ENCODE data around the gene ZMYND8.
"Not testable (repeated sequence)": the region's sequence is repeated elsewhere in the genome, so short reads cannot be mapped to it uniquely, and the experiment has no call there.

Gene ZMYND8

GRCh38 chr20:47356526-47357295 lies at the start of gene ZMYND8:
Gene ZMYND8 (minus strand): TSS chr20:47356699. CDS start chr20:47356670, 29 bp downstream.
- DNase-seq (ENCODE audit: low read depth), result peak; percentile 91

- DNase-seq (ENCODE audit: low read depth), result no peak
Observed at GRCh38 chr20:47405775-47406325, 49.4 kb upstream of the ZMYND8 start.

GRCh38 chr20:47400685-47401084 lies 44.2 kb upstream of the ZMYND8 start:
- DNase-seq (ENCODE audit: low read depth), result no peak

GRCh38 chr20:47397652-47398301 lies 41.3 kb upstream of the ZMYND8 start:
- DNase-seq (ENCODE audit: low read depth), result no peak

- peak; percentile 41 for DNase-seq (ENCODE audit: low read depth)
Observed at GRCh38 chr20:47396762-47397476, 40.4 kb upstream of the ZMYND8 start.

GRCh38 chr20:47393796-47394514 lies 37.5 kb upstream of the ZMYND8 start:
- not testable (repeated sequence) for DNase-seq (ENCODE audit: low read depth)

DNA sequence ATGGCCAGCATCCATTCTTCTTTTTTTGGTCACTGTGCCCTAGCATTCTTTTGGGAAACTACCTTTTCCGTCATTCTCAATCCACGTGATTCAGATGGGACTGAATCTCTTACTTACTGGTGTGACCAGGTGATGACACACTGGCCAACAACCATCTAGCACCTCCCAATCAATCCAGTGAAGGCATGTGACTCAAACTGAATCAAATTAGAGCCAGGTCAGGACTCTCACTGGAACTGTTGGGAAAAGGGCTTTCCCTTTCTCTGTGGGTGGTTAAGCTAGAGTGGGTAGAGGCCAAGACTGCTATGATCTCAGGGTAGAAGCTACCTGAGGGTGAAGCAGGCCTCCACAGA lies 36.2 kb upstream of the ZMYND8 start:
- DNase-seq (ENCODE audit: low read depth), result no peak

DNA sequence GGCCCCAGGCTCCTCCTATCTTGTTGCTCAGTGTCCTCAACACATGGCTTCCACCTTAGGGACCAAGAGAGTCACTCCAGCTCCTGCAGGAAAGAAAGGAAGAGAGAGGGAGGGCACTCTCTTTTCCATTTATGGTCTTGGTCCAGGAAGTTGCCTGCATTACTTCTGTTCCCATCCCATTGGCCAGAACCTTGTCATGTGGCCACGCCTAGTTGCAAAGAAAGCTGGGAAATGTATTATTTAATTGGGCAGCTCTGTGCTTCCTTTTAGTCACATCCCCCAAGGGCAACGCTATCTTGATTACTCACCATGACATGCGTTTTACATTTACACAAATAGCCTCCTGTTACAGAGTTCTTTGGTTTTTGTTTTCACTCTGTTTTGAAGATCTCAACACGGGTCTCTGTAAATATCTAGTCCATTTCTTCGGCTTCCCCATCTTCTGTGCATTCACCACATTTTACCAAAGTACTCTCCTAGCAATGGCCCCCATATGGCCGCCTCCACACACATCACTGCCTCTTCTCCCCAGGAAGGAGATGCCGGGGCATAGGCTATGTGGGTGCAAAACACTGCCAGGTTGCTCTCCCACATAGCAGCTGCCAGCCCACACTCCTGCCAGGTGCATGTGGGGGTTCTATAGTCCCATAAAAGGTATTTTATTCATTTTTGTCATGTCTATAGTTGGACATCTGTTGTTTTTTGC lies 35.7 kb upstream of the ZMYND8 start:
- peak; percentile 95 for DNase-seq (ENCODE audit: low read depth)

GRCh38 chr20:47391276-47392010 lies 34.9 kb upstream of the ZMYND8 start:
- no peak for DNase-seq (ENCODE audit: low read depth)

- peak; percentile 71 for DNase-seq (ENCODE audit: low read depth)
Observed at GRCh38 chr20:47389867-47390347, 33.4 kb upstream of the ZMYND8 start.

DNA sequence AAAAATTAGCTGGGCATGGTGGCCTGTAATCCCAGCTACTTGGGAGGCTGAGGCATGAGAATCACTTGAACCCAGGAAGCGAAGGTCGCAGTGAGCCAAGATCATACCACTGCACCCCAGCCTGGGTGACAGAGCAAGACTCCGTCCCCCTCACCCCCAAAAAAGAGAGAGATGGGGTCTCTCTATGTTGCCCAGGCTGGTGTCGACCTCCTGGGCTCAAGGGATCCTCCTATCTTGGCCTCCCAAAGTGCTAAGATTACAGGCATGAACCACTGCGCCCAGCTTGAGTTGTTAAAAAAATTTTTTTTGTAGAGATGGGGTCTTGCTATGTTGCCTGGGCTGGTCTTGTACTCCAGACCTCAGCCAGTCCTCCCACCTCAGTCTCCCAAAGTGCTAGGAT lies 29.5 kb upstream of the ZMYND8 start:
- not testable (repeated sequence) for DNase-seq (ENCODE audit: low read depth)

DNA sequence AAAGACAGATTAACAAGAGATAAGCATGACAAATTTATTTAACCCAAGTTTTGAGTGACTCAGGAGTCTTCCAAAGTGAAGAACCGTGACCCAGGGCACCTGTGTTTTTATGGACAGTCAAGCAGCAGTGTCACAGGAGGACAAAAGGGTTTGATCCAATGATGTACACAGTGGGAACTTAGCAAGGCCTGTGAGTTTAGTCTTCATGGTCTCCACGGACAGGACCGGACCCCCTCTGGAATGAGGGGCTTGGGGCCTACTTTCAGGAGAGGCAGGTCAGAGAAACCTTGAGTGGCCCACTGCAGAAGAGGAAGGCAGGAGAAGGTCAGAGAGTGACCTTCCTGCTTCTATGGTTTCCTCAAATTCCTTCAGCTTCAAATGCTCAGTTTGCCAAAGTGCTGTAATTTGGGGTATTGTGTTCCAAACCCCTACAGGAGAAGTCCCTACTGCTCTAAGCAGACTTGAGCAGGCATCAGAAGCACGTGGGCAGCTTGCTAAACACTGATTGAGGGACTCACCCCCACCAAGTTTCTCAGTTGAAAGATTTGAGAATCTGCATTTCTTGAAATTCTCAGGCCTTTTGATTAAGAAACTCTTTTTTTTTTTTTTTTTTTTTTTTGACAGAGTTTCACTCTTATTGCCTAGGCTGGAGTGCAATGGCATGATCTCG lies 26.4 kb upstream of the ZMYND8 start:
- DNase-seq (ENCODE audit: low read depth), result no peak

- peak; percentile 64 for DNase-seq (ENCODE audit: low read depth)
Observed at GRCh38 chr20:47380481-47380880, 24.0 kb upstream of the ZMYND8 start.

DNA sequence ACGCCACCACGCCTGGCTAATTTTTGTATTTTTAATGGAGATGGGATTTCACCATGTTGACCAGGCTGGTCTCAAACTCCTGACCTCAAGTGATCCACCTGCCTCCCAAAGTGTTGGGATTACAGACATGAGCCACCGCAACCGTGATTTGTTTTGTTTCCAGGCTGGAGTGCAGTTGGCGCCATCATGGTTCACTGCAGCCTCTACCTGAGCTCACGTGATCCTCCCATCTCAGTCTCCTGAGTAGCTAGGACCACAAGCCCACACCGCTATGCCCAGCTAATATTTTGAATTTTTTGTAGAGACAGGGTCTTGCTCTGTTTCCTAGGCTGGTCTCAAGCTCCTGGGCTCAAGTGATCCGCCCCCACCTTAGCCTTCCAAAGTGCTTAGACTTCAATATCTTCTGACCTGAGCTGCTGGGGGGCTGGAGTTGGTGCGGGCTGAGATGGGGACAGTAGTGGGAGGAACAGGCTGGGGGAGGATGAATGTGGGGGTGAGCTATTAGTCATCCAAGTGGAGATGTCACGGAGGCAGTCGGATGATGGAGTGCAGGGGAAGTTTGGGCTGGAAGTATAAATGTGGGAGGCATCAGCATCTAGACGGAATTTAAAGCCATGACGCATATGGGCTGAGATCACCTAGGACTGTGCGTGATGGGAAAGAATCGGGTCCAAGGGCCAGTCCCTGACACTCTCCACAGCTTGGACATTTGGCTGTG lies 23.1 kb upstream of the ZMYND8 start:
- DNase-seq (ENCODE audit: low read depth), result peak; percentile 98

- DNase-seq (ENCODE audit: low read depth), result no peak
Observed at GRCh38 chr20:47377122-47377722, 20.7 kb upstream of the ZMYND8 start.

GRCh38 chr20:47376096-47376643 lies 19.7 kb upstream of the ZMYND8 start:
- not testable (repeated sequence) for DNase-seq (ENCODE audit: low read depth)

- DNase-seq (ENCODE audit: low read depth), result not testable (repeated sequence)
Observed at GRCh38 chr20:47374121-47374520, 17.6 kb upstream of the ZMYND8 start.

DNA sequence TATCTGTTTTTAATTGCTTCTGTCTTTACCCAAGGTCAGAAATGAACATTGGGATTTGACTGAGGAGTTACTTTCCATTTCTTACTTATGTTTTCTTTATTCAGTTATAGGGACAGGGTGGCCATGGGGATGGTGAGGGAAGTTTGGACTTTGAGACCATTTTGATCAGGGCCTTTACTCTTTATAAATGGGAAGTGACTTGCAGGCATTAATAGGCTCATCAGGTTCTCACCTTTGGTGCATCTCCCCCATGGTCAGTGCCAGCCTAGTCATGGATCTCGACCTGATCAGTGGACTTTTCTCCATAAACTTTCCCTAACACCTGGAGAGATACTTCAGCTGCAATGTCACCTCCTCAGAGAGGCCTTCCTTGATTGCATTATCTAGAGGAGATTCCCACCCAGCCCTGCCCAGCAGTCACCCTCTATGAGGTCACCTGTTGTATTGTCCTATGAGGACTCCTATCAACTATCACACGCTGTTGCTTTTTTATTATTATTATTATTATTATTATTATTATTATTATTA lies 16.8 kb upstream of the ZMYND8 start:
- no peak for DNase-seq (ENCODE audit: low read depth)

All from amniotic epithelial cell (primary cell).